Activated naive CD8-positive, alpha-beta T cell treated with anti-CD3 and anti-CD28 coated beads, Interleukin-2, amount 50 U/mL, for 24 hours (primary cell): Measurements from ENCODE around the gene GATB.

Source experiments
- ATAC-seq: fragments of 150-1000 bp; cut with Tn5 transposase; one replicate; pipeline ENCODE4 v1.10.0; 2021
- DNase-seq: peaks from one replicate; pipeline ENCODE4 v3.0.0; 2021
- H3K27ac Mint-ChIP-seq: one replicate; pipeline ENCODE4 v1.8.0; 2021; ENCODE audit warnings: mild to moderate bottlenecking, mixed read lengths
- H3K27me3 Mint-ChIP-seq: one replicate; pipeline ENCODE4 v1.8.0; 2021; ENCODE audit warnings: mixed read lengths
- H3K36me3 Mint-ChIP-seq: one replicate; pipeline ENCODE4 v1.8.0; 2021; ENCODE audit warnings: low read depth, mixed read lengths
- H3K4me1 Mint-ChIP-seq: one replicate; pipeline ENCODE4 v1.8.0; 2021; ENCODE audit warnings: mixed read lengths
- H3K4me3 Mint-ChIP-seq: one replicate; pipeline ENCODE4 v1.8.0; 2021; ENCODE audit warnings: mild to moderate bottlenecking, moderate library complexity, mixed read lengths
- H3K9me3 Mint-ChIP-seq: one replicate; pipeline ENCODE4 v1.8.0; 2021; ENCODE audit warnings: mixed read lengths

The GATB gene

DNA sequence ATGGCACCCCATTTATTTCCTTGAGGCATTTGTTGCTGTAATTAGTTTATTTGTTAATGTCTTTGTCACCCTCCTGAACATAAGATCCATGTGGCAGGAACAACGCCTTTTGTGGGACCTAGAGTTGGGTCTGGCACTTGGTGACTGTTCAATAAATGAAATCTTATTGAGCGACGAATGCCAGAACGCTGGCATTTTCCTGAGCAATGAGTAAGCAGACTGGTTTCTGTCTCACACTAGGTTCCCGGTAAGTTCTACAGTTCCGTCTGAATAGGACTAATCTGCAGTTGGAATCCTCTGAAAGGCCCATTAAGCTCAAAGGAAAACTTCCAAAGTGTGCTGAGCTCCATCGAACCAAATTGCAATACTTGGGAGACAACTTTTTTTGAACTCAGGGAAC lies 49.2 kb downstream of the GATB start:
- Mint-ChIP-seq H3K4me1 (no peaks in the 10 kb centered on the region), H3K4me3 (no peak overlapping the region), H3K9me3 (no peaks in the 10 kb centered on the region), H3K27me3 (no peaks in the 10 kb centered on the region), H3K36me3 (peaks cover 8% of the 10 kb centered on the region), H3K27ac (no peak overlapping the region)
- DNase-seq (no peak), ATAC-seq (no peak)

DNA sequence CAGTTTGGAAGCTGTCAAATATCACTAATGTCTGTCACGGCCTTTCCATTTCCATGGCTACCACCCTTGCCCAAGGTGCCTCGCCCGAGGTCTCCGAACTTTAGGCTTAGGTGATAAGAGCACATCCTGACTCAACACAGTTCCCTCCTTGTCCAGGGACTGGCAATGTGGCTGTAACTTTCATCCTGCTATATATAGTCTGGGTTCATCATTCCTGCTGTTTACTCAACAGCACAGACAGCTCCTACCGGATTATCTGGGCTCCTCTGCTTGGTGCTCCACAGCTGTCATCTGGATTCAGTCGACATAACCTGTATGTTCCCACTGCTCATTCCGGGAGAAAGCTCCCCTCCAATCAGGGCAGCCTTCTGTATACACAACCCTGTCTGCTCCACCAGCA lies 51.2 kb downstream of the GATB start:
- Mint-ChIP-seq H3K36me3 (peaks cover 16% of the 10 kb centered on the region), H3K27me3 (no peaks in the 10 kb centered on the region)

DNA sequence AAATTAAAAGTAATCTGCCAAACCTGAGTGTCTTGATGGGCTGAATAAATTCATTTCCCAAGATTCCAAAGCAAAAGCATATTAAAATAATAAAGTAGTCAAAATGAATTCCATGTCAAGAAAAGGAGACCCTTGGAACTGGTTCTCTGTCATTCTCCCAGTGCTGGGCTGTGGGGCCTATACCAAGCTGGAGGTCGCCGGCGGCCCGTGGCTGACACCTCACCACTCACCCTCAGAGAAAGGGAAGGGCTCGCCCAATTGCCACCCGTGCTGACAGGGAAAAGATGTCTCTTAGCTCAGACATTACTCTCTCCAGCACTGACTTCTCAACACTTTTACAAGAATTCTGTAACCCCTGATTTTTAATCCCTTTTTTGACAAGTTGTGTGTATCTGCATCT lies 51.7 kb downstream of the GATB start:
- H3K27ac Mint-ChIP-seq = no peak overlapping the region
- H3K4me3 Mint-ChIP-seq = no peak overlapping the region
- DNase-seq (no peak), ATAC-seq (no peak)
- peaks cover 16% of the 10 kb centered on the region for H3K36me3 Mint-ChIP-seq
- no peaks in the 10 kb centered on the region for H3K4me1 Mint-ChIP-seq
- no peaks in the 10 kb centered on the region for H3K27me3 Mint-ChIP-seq
- H3K9me3 Mint-ChIP-seq = no peaks in the 10 kb centered on the region

More for the DNA sequence above, 51.2 kb downstream of the GATB start:
- no peak for ATAC-seq
- Mint-ChIP-seq H3K4me1 (no peaks in the 10 kb centered on the region), H3K4me3 (no peak overlapping the region), H3K27ac (no peak overlapping the region), H3K9me3 (no peaks in the 10 kb centered on the region)
- DNase-seq = no peak

DNA sequence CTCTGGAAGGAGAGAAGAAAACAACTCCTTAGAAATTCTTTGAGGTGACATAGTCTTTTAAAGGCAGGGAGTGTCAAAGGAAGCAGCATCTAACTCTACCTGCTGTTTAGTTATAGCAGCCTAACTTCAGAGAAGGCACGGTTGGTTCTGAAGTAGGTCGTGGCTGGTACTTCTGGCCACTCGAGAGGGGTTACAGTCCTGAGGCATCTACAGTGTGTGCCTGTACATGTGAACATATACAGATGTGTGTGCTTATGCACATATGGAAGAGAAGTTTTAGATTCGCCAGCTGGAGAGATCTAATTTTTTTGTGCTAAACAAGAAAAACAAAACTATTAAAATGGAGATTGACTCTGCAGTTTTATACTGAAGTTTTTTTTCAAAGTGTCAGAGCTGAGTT lies 52.7 kb downstream of the GATB start:
- H3K36me3 Mint-ChIP-seq = peaks cover 17% of the 10 kb centered on the region
- H3K27me3 Mint-ChIP-seq = no peaks in the 10 kb centered on the region
- DNase-seq (no peak), ATAC-seq (no peak)
- no peaks in the 10 kb centered on the region for H3K9me3 Mint-ChIP-seq
- no peaks in the 10 kb centered on the region for H3K4me1 Mint-ChIP-seq
- H3K4me3 Mint-ChIP-seq = no peak overlapping the region
- no peak overlapping the region for H3K27ac Mint-ChIP-seq

DNA sequence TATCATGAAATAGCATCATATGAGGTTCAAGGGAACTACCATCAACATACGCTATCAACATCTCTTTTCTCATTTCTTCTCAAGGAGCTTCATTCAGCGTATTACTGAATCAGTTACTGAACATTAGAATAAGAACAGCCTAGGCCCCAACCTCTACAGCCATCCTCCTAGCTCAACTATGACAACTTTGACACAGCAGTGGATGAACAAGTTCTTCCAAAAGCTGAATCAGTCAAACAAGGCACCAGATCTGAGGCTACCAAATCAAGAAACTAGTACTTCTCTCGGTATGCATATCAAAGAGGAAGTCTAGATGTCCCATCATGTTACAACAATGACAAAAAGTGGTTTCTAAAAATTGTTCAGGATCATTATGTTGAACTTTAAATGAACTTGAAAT lies 57.4 kb downstream of the GATB start:
- no peak overlapping the region for H3K4me3 Mint-ChIP-seq
- H3K27me3 Mint-ChIP-seq = no peaks in the 10 kb centered on the region
- no peak for ATAC-seq

DNA sequence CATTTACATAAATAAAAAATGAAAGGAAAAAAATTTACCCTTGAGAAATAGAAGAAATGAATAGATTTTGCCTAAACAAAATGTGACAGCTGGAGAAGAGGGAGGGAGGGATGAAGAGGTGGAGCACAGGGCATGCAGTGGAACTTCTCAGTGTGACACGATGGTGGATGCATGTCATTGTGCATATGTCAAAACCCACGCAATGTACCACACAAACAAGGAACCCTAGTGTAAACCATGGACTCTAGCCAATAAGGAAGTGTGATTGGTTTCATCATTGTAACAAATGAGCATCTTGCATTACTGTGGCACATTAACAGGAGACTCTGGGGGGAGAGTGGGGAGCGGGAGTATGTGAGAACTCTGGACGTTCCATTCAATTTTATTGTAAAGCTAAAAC lies 58.6 kb downstream of the GATB start:
- Mint-ChIP-seq H3K27ac (no peak overlapping the region), H3K4me3 (no peak overlapping the region), H3K9me3 (no peaks in the 10 kb centered on the region), H3K36me3 (peaks cover 43% of the 10 kb centered on the region), H3K27me3 (no peaks in the 10 kb centered on the region), H3K4me1 (no peaks in the 10 kb centered on the region)
- ATAC-seq = no peak
- no peak for DNase-seq

More for the DNA sequence above, 57.4 kb downstream of the GATB start:
- DNase-seq = no peak
- no peaks in the 10 kb centered on the region for H3K9me3 Mint-ChIP-seq
- H3K36me3 Mint-ChIP-seq = peaks cover 40% of the 10 kb centered on the region
- H3K27ac Mint-ChIP-seq = no peak overlapping the region
- H3K4me1 Mint-ChIP-seq = no peaks in the 10 kb centered on the region

DNA sequence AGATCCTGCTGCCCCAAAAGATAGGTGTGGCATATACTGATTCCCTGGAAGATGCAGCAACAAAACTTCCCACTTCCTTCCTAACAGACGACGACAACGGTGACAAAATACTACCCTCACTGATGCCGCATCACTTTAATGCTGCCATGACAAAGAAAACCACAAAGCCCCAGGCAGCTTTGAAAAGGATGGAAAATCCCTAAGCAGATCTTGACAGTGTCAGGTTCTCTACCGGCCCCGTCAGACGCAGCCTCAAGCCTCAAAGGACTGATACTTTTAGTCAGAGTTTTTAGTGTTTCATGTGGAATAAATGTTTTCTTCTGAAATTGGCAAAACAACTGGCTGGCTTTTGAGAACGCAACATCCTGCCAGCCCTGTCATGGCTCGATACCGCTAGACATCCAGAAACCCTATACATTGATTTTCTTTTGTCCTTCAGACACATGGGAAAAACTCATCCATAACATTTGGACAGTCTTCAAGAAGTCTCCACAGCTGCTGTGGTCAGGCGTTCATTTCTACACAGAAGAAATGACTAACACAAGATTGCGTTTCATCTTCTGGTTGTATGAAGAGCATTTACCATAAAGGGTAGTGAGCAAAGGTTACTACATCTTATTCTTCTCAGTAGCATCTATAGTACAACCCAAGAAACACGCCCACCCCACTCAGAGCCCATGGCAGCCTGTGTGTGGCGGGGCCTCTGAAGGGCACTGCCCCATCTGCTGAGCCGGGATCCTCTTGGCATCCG lies 60.1 kb downstream of the GATB start:
- Mint-ChIP-seq H3K4me1 (no peaks in the 10 kb centered on the region), H3K4me3 (no peak overlapping the region), H3K9me3 (no peaks in the 10 kb centered on the region), H3K36me3 (peaks cover 39% of the 10 kb centered on the region), H3K27me3 (no peaks in the 10 kb centered on the region), H3K27ac (no peak overlapping the region)
- ATAC-seq = peak; percentile 49
- DNase-seq = no peak

DNA sequence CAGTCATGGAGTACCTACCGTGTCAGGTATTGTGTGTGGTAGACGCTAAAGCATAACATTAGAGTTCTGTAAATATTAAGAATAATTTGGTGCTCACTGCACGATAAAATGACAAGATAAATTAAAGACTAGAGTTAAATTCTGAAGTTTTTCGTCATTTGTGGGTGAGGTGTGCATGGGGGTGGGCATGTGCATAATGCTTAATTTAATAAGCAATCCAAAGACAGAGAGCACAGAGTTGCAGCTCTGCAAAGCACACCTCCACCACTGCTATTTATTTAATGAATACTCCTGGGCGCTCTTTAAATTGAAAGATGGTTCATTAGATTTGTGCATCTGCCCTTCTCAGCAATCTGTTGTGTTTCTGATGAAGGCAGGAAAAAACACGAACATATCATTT lies 62.6 kb downstream of the GATB start:
- Mint-ChIP-seq H3K4me1 (no peaks in the 10 kb centered on the region), H3K4me3 (no peak overlapping the region), H3K9me3 (no peaks in the 10 kb centered on the region), H3K27ac (no peak overlapping the region), H3K27me3 (no peaks in the 10 kb centered on the region), H3K36me3 (peaks cover 31% of the 10 kb centered on the region)
- ATAC-seq = no peak
- DNase-seq = no peak

- H3K9me3 Mint-ChIP-seq = no peaks in the 10 kb centered on the region
Observed at GRCh38 chr4:151694961-151695720, 65.7 kb downstream of the GATB start.

GRCh38 chr4:151692821-151693673 lies 67.8 kb downstream of the GATB start:
- Mint-ChIP-seq H3K27me3 (no peaks in the 10 kb centered on the region), H3K4me3 (no peak overlapping the region), H3K36me3 (peaks cover 11% of the 10 kb centered on the region), H3K27ac (no peak overlapping the region), H3K4me1 (no peaks in the 10 kb centered on the region), H3K9me3 (no peaks in the 10 kb centered on the region)
- ATAC-seq (no peak), DNase-seq (no peak)

More at GRCh38 chr4:151694961-151695720, 65.7 kb downstream of the GATB start:
- DNase-seq (no peak), ATAC-seq (no peak)
- Mint-ChIP-seq H3K36me3 (peaks cover 18% of the 10 kb centered on the region), H3K4me1 (no peaks in the 10 kb centered on the region), H3K27ac (no peak overlapping the region), H3K27me3 (no peaks in the 10 kb centered on the region), H3K4me3 (no peak overlapping the region)

- H3K27me3 Mint-ChIP-seq = no peaks in the 10 kb centered on the region
- no peaks in the 10 kb centered on the region for H3K9me3 Mint-ChIP-seq
- H3K27ac Mint-ChIP-seq = no peak overlapping the region
- no peak for ATAC-seq
- H3K4me1 Mint-ChIP-seq = no peaks in the 10 kb centered on the region
- peaks cover 10% of the 10 kb centered on the region for H3K36me3 Mint-ChIP-seq
- DNase-seq = no peak
- H3K4me3 Mint-ChIP-seq = no peak overlapping the region
Observed at GRCh38 chr4:151692443-151692782, 68.4 kb downstream of the GATB start.

DNA sequence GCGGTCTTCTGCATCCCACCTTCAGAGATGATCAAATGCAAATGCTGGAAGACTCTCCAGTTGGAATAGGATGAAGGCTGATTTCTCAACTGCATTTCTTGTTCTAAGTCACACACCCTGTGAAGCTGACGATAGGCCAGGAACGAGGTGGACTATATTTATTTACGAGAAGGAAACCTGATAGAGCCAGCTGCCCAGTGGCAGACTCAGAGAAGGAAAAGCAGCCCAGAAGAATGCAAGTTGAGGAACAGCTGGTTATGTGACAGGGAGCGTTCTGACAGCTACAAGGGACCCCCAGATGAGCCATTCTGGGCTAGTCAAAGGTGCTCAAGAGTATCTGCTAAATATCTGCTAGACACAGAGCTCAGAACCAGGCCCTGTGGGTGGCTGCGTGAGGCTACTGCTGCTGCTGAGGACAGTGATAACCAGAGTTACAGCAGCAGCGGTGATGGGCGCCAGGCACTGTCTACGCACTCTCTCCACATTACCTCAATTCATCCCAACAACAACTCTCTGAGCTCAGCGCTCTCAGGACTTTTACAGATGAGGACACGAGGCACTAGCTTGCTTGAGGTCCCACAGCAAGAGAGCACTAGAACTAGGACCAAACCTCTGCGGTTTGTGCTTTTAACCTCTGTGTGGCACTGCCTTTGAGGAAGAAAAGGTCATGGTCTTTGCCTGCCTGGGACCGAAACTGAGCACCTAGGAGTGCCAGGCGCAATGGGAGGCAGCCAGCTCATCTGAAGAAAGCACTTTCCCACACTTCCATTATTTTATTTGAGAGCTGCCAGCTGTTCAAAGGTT lies 69.0 kb downstream of the GATB start:
- H3K9me3 Mint-ChIP-seq = no peaks in the 10 kb centered on the region
- no peak overlapping the region for H3K27ac Mint-ChIP-seq
- H3K36me3 Mint-ChIP-seq = peaks cover 6% of the 10 kb centered on the region
- no peaks in the 10 kb centered on the region for H3K4me1 Mint-ChIP-seq
- H3K4me3 Mint-ChIP-seq = no peak overlapping the region
- DNase-seq (no peak), ATAC-seq (no peak)
- H3K27me3 Mint-ChIP-seq = no peaks in the 10 kb centered on the region

DNA sequence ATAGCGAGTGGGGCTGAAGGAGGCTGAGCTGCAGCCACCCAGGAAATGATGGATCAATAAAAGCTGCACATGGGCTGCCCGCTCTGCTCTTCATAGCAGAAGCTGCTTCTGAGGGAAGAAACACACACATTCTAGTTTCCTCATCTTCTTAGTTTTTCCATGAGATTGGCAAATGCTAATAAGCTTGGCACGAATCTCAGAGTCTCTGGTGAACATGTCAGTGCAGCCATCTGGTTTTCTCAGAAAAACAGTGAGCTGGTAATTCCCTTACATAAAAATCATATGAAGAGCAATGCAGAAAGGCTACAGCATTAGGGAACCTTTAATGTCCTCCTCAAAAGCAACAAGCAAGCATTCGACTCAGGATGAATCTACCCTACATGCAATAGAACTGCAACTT lies 69.9 kb downstream of the GATB start:
- Mint-ChIP-seq H3K9me3 (no peaks in the 10 kb centered on the region), H3K4me1 (no peaks in the 10 kb centered on the region), H3K27ac (no peak overlapping the region), H3K36me3 (peaks cover 6% of the 10 kb centered on the region), H3K4me3 (no peak overlapping the region), H3K27me3 (no peaks in the 10 kb centered on the region)
- DNase-seq = no peak
- no peak for ATAC-seq

- peaks cover 6% of the 10 kb centered on the region for H3K36me3 Mint-ChIP-seq
- no peaks in the 10 kb centered on the region for H3K4me1 Mint-ChIP-seq
- no peak for DNase-seq
- H3K9me3 Mint-ChIP-seq = no peaks in the 10 kb centered on the region
- no peak overlapping the region for H3K27ac Mint-ChIP-seq
- no peaks in the 10 kb centered on the region for H3K27me3 Mint-ChIP-seq
- ATAC-seq = no peak
- H3K4me3 Mint-ChIP-seq = no peak overlapping the region
Observed at GRCh38 chr4:151690164-151690870, 70.5 kb downstream of the GATB start.
